ENCODE results near the gene SOCS6. TPM values are rescaled to one million over a fixed set of nuclear protein-coding genes. Genes with fewer than 3 reads are reported as not detected.

Gene SOCS6
- total RNA-seq, 2 donors from 2014 or later: 20.3 to 21.3 TPM

DNA sequence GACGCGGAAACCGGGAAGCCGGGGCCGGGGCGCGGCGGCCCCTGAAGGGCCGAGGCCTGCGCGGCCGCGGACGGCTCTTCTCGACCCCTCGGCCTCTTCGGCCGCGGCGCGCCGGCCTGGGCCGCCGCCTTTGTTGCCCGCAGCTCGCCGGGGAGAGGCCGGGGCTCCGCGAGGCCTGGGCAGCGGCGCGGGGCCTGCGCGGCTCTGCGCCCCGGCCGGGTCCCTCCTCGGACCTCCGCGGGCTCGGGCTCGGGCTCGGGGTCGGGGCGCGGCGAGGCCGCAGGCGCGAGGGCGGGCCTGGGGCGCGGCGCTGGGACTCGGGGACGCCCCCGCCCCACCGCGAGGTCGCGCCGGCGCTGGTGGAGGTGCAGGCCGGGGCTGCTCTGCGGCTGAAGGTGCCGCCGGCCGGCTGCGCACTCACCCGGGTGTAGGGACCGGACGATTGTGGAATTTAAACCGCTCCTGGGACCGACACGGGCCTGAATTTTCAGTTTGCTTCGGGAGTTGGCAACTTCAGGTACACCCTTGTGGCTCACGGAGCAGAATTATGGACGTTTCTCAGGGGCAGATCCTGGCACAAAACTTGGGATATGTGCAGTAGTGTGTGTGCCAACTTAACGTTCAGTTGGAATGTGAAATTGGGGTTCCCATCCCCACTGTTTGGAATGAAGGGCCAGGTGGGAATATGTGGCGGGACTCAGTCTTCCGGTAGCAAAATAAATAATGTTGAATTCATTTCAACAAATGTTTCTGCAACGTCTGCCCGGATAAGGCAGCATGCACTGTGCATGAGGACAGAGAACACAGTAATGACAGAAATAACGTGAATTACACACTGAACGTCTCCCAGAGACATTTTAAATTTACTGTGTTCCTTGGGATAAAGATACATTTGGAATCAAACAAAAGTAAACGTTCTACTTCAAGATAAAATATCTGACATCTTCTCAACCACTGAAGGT, 787 bp downstream of the SOCS6 start:
- no peak for DNase-seq (ENCODE audit: low spot score)
- Histone ChIP-seq H3K9me3 (no peaks in the 10 kb centered on the region), H3K27me3 (replicated peaks; ENCODE audit: insufficient read depth) (no peaks in the 10 kb centered on the region), H3K4me3 (peak overlapping the region; percentile 86), H3K36me3 (no peaks in the 10 kb centered on the region), H3K4me1 (ENCODE audit: control insufficient read depth in 1 of 2, low read depth in 2 of 2) (peaks cover 14 to 34% of the 10 kb centered on the region in 2 donors), H3K27ac (peak overlapping the region; percentile 78 to 83)
- peak; percentile 17 for ATAC-seq (ENCODE audit: insufficient number of reproducible peaks, low FRiP score, low read depth)
- no peak for TF ChIP-seq CTCF (IDR thresholded peaks at IDR 0.05)

- Histone ChIP-seq H3K4me3 (peak overlapping the region; percentile 86), H3K9me3 (no peaks in the 10 kb centered on the region), H3K4me1 (ENCODE audit: control insufficient read depth in 1 of 2, low read depth in 2 of 2) (peaks cover 20 to 44% of the 10 kb centered on the region in 2 donors), H3K27ac (peak overlapping the region in 1 of 2 donors; percentile 83), H3K27me3 (replicated peaks; ENCODE audit: insufficient read depth) (no peaks in the 10 kb centered on the region), H3K36me3 (no peaks in the 10 kb centered on the region)
- ATAC-seq (ENCODE audit: insufficient number of reproducible peaks, low FRiP score, low read depth): no peak
- TF ChIP-seq CTCF (IDR thresholded peaks at IDR 0.05): no peak
- no peak for DNase-seq (ENCODE audit: low spot score)
Observed at GRCh38 chr18:70290482-70291294, 1.8 kb downstream of the SOCS6 start.

DNA sequence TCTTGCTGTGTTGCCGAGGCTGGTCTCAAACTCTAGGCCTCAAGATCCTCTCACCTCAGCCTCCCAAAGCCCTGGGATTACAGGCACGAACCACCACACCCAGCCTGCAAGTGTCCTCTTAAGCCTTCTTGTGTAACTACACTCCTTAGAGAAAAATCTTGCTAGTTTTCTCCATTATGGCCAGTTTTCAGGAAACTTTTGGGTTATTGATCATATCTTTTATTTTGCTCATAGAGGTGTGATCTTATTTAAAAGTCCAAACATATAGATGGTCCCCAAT, 2.4 kb downstream of the SOCS6 start:
- Histone ChIP-seq H3K4me1 (ENCODE audit: control insufficient read depth in 1 of 2, low read depth in 2 of 2) (peaks cover 24 to 50% of the 10 kb centered on the region in 2 donors), H3K36me3 (no peaks in the 10 kb centered on the region), H3K27ac (peak overlapping the region in 1 of 2 donors; percentile 83), H3K9me3 (no peaks in the 10 kb centered on the region), H3K4me3 (peak overlapping the region; percentile 86), H3K27me3 (replicated peaks; ENCODE audit: insufficient read depth) (no peaks in the 10 kb centered on the region)
- DNase-seq (ENCODE audit: low spot score): no peak
- TF ChIP-seq CTCF (IDR thresholded peaks at IDR 0.05): no peak
- no peak for ATAC-seq (ENCODE audit: insufficient number of reproducible peaks, low FRiP score, low read depth)

GRCh38 chr18:70292628-70293027, 3.8 kb downstream of the SOCS6 start:
- no peak overlapping the region for H3K27ac ChIP-seq
- H3K4me3 ChIP-seq: no peak overlapping the region
- no peak for DNase-seq (ENCODE audit: low spot score)
- no peak for ATAC-seq (ENCODE audit: insufficient number of reproducible peaks, low FRiP score, low read depth)
- TF ChIP-seq CTCF (IDR thresholded peaks at IDR 0.05): no peak
- H3K36me3 ChIP-seq: no peaks in the 10 kb centered on the region
- H3K9me3 ChIP-seq: no peaks in the 10 kb centered on the region
- H3K4me1 ChIP-seq (ENCODE audit: control insufficient read depth in 1 of 2, low read depth in 2 of 2): peaks cover 24 to 62% of the 10 kb centered on the region in 2 donors
- no peaks in the 10 kb centered on the region for H3K27me3 ChIP-seq (replicated peaks; ENCODE audit: insufficient read depth)

- Histone ChIP-seq H3K27me3 (replicated peaks; ENCODE audit: insufficient read depth) (no peaks in the 10 kb centered on the region), H3K36me3 (no peaks in the 10 kb centered on the region), H3K4me3 (no peak overlapping the region), H3K27ac (no peak overlapping the region), H3K9me3 (no peaks in the 10 kb centered on the region), H3K4me1 (ENCODE audit: control insufficient read depth in 1 of 2, low read depth in 2 of 2) (peaks cover 26 to 62% of the 10 kb centered on the region in 2 donors)
- DNase-seq (ENCODE audit: low spot score): no peak
- no peak for ATAC-seq (ENCODE audit: insufficient number of reproducible peaks, low FRiP score, low read depth)
- no peak for TF ChIP-seq CTCF (IDR thresholded peaks at IDR 0.05)
Observed at GRCh38 chr18:70293166-70293565, 4.3 kb downstream of the SOCS6 start.
